GM12873 (cell line): ENCODE results near the gene GRN.

Experiments
- TF ChIP-seq, protein P1 (sequence below): IDR thresholded peaks from 2 replicates; pipeline ENCODE4 v1.5.1; 2012; ENCODE audit warnings: low read depth, mild to moderate bottlenecking, moderate library complexity, low read length, control low read depth; ENCODE audit not compliant: insufficient read depth; ENCODE audit errors: missing control alignments

Gene GRN

DNA sequence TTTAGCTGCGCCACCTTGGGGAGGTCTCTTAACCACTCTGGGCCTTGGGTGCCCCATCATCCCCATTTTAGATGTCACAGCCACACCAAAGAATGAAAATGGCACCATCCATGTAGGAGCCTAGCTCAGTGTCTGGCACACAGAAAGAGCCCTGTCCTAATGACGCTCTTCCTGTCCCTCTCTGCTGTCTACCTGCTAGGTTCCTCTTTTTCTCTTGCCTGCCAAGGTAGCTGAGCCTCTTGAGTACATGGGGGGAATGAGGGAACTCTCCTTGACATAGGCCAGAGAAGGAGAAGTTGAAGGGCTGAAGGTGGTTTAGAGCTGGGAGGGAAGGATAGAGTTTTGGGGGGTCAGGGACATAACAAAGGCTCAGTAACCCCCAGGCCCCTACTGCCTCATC, 34.9 kb upstream of the GRN start:
- TF ChIP-seq, protein P1, sequence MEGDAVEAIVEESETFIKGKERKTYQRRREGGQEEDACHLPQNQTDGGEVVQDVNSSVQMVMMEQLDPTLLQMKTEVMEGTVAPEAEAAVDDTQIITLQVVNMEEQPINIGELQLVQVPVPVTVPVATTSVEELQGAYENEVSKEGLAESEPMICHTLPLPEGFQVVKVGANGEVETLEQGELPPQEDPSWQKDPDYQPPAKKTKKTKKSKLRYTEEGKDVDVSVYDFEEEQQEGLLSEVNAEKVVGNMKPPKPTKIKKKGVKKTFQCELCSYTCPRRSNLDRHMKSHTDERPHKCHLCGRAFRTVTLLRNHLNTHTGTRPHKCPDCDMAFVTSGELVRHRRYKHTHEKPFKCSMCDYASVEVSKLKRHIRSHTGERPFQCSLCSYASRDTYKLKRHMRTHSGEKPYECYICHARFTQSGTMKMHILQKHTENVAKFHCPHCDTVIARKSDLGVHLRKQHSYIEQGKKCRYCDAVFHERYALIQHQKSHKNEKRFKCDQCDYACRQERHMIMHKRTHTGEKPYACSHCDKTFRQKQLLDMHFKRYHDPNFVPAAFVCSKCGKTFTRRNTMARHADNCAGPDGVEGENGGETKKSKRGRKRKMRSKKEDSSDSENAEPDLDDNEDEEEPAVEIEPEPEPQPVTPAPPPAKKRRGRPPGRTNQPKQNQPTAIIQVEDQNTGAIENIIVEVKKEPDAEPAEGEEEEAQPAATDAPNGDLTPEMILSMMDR, result no peak

- TF ChIP-seq, protein P1, result no peak
Observed at GRCh38 chr17:44310609-44311376, 34.3 kb upstream of the GRN start.

DNA sequence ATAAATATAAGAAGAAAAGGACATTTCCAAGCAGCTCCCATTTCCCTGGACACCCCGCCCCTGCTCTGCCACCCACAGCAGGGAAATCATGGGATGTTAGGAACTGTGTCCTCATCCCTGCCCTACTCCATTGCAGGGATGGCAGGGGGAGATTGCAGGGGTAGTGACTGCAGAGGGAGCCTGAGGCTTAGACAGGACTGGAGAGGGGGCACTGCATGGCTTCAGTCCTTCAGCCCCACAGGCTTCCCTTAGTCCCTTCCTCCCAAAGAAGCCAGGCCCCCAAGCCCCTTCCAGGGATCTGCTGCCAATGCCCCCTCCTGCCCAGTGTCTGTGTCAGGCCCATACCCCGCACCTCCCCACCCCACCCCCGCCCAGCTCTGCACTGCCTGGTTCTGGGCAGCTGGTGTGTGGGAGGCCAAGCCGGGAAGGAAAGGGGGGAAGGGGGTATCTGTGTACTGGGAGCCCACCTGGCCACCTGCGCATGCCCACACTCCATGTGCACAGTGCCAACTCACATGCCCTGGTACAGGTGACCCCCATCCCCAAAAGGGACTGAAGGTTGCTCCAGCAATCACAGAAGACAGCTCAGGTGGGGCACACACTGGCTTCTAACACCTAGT, 33.4 kb upstream of the GRN start:
- TF ChIP-seq, protein P1, result no peak

DNA sequence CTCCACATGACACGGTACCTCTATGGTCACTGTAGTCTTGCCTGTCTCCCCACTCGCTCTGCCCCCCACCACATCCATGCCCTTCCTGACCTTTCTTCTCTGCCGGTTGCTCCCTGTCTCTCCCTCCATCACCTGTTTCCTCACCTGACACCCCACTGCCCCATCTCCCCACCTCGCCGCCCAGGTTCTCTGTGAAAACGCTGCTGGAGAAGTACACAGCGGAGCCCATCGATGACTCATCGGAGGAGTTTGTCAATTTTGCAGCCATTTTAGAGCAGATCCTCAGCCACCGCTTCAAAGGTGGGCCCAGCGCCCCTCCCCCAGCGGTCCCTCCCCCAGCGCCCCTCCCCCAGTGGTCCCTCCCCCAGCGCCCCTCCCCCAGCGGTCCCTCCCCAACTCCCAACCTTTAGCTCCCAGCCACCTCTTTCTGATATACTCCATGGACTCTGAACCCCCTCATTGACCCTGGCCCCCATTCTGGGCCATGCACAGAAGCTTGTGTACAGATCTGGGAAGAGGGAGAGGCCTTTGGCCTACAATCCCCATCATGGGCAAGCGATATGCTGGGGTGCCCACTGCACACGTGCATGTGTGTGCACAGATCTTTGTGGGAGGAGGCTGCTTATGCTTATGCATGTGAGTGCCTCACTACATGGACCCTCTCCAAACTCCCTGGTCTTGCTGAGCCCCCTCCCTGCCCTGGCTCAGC, 32.6 kb upstream of the GRN start:
- TF ChIP-seq, protein P1, result no peak

GRCh38 chr17:44314031-44314430, 31.1 kb upstream of the GRN start:
- TF ChIP-seq, protein P1, result no peak

GRCh38 chr17:44314524-44314868, 30.6 kb upstream of the GRN start:
- TF ChIP-seq, protein P1, result no peak
